HEK293T (cell line): ENCODE results near the gene CLEC3B.

Source experiments
- CTCF ChIA-PET: fragments of 350-600 bp; formaldehyde crosslinking; extraction: SDS; loops from one replicate; lab custom pipeline; 2021; ENCODE audit warnings: antibody characterized with exemption, inconsistent platforms; lab: Yijun Ruan, JAX
- POLR2A ChIA-PET: fragments of 350-600 bp; formaldehyde crosslinking; extraction: SDS; loops from one replicate; lab custom pipeline; 2020; ENCODE audit warnings: antibody characterized with exemption, inconsistent platforms; lab: Yijun Ruan, JAX
- DNase-seq: peaks from one replicate; pipeline ENCODE4 v3.0.0; 2012; ENCODE audit warnings: mixed read lengths; ENCODE audit errors: extremely low spot score
- ARNT ChIP-seq: fragments of 450-650 bp; IDR thresholded peaks from 2 replicates; pipeline ENCODE4 v1.6.1; 2017; ENCODE audit warnings: mild to moderate bottlenecking
- BHLHE40 ChIP-seq: fragments of 450-650 bp; IDR thresholded peaks from 2 replicates; pipeline ENCODE4 v1.6.1; 2016; ENCODE audit warnings: mild to moderate bottlenecking, moderate library complexity, borderline replicate concordance
- CTBP1 ChIP-seq: fragments of 450-650 bp; IDR thresholded peaks from 2 replicates; pipeline ENCODE4 v1.6.1; 2016; ENCODE audit warnings: borderline replicate concordance
- ELF4 ChIP-seq: fragments of 450-650 bp; IDR thresholded peaks from 2 replicates; pipeline ENCODE4 v1.6.1; 2017; ENCODE audit warnings: antibody characterized with exemption
- FOXA1 ChIP-seq: fragments of 450-650 bp; IDR thresholded peaks from 2 replicates; pipeline ENCODE4 v1.6.1; 2016; ENCODE audit warnings: mild to moderate bottlenecking
- FOXK2 ChIP-seq: fragments of 450-650 bp; IDR thresholded peaks from 2 replicates; pipeline ENCODE4 v1.6.1; 2016; ENCODE audit warnings: mild to moderate bottlenecking
- FOXM1 ChIP-seq: fragments of 450-650 bp; IDR thresholded peaks from 2 replicates; pipeline ENCODE4 v1.6.1; 2017; ENCODE audit warnings: mild to moderate bottlenecking, borderline replicate concordance
- HDGF ChIP-seq: fragments of 450-650 bp; IDR thresholded peaks from 2 replicates; pipeline ENCODE4 v1.6.1; 2017; ENCODE audit warnings: antibody characterized with exemption, borderline replicate concordance
- L3MBTL2 ChIP-seq: fragments of 450-650 bp; conservative IDR thresholded peaks from 2 replicates; pipeline ENCODE4 v1.6.1; 2016; ENCODE audit warnings: mild to moderate bottlenecking
- LEF1 ChIP-seq: fragments of 450-650 bp; IDR thresholded peaks from 2 replicates; pipeline ENCODE4 v1.6.1; 2017; ENCODE audit warnings: mild to moderate bottlenecking, borderline replicate concordance
- NFRKB ChIP-seq: fragments of 450-650 bp; IDR thresholded peaks from 2 replicates; pipeline ENCODE4 v1.6.1; 2016; ENCODE audit warnings: mild to moderate bottlenecking, moderate library complexity
- SP1 ChIP-seq: fragments of 450-650 bp; IDR thresholded peaks from 2 replicates; pipeline ENCODE4 v1.6.1; 2017
- SUZ12 ChIP-seq: fragments of 450-650 bp; IDR thresholded peaks from 2 replicates; pipeline ENCODE4 v1.6.1; 2016; ENCODE audit warnings: mild to moderate bottlenecking
- TARDBP ChIP-seq: fragments of 450-650 bp; IDR thresholded peaks from 2 replicates; pipeline ENCODE4 v1.6.1; 2016
- ZNF384 ChIP-seq: fragments of 450-650 bp; IDR thresholded peaks from 2 replicates; pipeline ENCODE4 v1.6.1; 2016
- TF ChIP-seq, protein P1 (sequence below): fragments of 450-650 bp; IDR thresholded peaks from 2 replicates; pipeline ENCODE4 v1.6.1; 2016

CLEC3B gene

GRCh38 chr3:44987332-44987731 is 38.8 kb upstream of the CLEC3B start:
- TF ChIP-seq ARNT (no peak), NFRKB (no peak)
- ChIA-PET POLR2A (interaction anchor here (1.6 kb wide), 1 partner anchor 10 kb away, joined by 4 read pairs; no protein-coding TSS in a partner anchor), CTCF (interaction anchor here (0.7 to 1.6 kb wide), 2 partner anchors 10 to 13 kb away, joined by 3 to 5 read pairs; no protein-coding TSS in a partner anchor)
- no peak for DNase-seq

GRCh38 chr3:44988073-44988472 is 38.0 kb upstream of the CLEC3B start:
- CTCF ChIA-PET, result interaction anchor here (1.6 kb wide), 1 partner anchor 11 kb away, joined by 5 read pairs; no protein-coding TSS in a partner anchor
- POLR2A ChIA-PET, result interaction anchor here (1.6 kb wide), 1 partner anchor 11 kb away, joined by 4 read pairs; no protein-coding TSS in a partner anchor
- TF ChIP-seq CTBP1 (no peak), FOXM1 (no peak), TARDBP (no peak), ZNF384 (no peak), NFRKB (no peak), L3MBTL2 (no peak), LEF1 (no peak), ELF4 (no peak), SUZ12 (no peak), ARNT (no peak), HDGF (no peak), FOXK2 (no peak), SP1 (no peak)
- TF ChIP-seq, protein P1, sequence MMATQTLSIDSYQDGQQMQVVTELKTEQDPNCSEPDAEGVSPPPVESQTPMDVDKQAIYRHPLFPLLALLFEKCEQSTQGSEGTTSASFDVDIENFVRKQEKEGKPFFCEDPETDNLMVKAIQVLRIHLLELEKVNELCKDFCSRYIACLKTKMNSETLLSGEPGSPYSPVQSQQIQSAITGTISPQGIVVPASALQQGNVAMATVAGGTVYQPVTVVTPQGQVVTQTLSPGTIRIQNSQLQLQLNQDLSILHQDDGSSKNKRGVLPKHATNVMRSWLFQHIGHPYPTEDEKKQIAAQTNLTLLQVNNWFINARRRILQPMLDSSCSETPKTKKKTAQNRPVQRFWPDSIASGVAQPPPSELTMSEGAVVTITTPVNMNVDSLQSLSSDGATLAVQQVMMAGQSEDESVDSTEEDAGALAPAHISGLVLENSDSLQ, result no peak
- DNase-seq, result peak; percentile 17

GRCh38 chr3:44989141-44989540 is 37.0 kb upstream of the CLEC3B start:
- TF ChIP-seq ZNF384 (no peak), FOXK2 (no peak), FOXA1 (no peak), FOXM1 (no peak), SP1 (no peak), L3MBTL2 (no peak), TARDBP (no peak), NFRKB (no peak), BHLHE40 (no peak), CTBP1 (no peak), ARNT (no peak), HDGF (no peak), SUZ12 (no peak), LEF1 (no peak), ELF4 (no peak)
- TF ChIP-seq, protein P1, result no peak
- no peak for DNase-seq
- ChIA-PET POLR2A (no interaction called here), CTCF (no interaction called here)

DNA sequence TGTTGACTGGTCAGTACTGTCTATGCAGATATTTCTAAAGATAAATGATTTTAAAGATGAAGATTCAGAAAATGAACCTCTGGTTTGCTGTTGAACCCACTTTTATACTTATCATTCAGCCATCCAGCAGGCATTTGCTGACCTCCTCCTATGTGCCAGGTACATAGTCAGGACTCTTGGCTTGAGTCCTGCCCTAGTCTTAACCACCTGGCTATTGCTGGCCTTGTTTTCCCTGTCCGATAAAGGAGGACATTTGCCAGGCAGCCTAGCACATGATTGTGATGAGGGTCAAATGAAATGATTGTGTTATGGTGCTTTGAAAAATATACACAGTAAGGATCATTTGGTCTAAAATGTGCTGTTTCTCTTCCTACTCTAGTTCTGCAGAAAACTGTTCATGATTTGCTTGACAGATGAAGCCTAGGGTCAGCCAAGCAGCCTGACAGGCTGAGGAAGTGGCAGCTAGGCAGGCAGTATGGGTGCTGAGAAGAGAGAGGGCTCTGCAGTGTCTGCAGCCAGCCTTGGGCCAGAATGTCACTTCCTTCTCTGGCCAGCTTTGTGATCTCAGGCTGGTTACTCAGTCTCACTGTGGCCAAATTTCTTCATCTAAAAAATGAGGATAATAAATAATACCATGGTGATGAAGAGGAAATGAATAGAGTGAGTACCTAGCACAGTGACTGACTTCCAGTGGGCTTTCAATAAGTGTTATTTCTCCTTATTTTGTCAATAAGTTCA is 36.3 kb upstream of the CLEC3B start:
- CTCF ChIA-PET, result no interaction called here
- no peak for TF ChIP-seq ARNT
- no peak for TF ChIP-seq FOXM1
- TF ChIP-seq, protein P1, result no peak
- no peak for TF ChIP-seq L3MBTL2
- TF ChIP-seq CTBP1, result no peak
- TF ChIP-seq FOXA1, result no peak
- no peak for TF ChIP-seq ELF4
- TF ChIP-seq TARDBP, result no peak
- TF ChIP-seq NFRKB, result no peak
- no peak for TF ChIP-seq SP1

DNA sequence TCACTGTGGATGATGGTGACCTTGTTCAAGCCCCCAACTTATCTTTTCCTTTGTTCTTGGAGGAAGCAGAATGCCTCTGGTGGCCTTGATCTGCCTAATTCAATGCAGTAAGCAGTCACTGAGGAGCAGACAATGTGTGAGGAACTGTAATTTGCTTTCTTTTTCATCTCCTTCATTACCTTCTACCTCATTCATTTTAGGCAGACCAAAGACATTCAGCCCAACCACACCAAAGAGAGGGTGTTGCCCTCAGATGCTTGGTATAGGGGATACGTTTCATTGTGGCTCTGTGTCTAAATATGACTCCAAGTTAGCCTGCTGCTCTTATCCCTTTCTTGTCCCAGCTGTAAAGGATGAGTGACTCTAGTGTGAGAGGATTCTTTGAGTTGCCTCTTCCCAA is 34.8 kb upstream of the CLEC3B start:
- TF ChIP-seq FOXA1 (no peak), HDGF (no peak), BHLHE40 (no peak), FOXK2 (no peak), SUZ12 (no peak), ZNF384 (no peak), NFRKB (no peak), TARDBP (no peak), SP1 (no peak), ARNT (no peak), L3MBTL2 (no peak), LEF1 (no peak), FOXM1 (no peak)
- ChIA-PET POLR2A (no interaction called here), CTCF (no interaction called here)
- no peak for DNase-seq

More for the DNA sequence above, 36.3 kb upstream of the CLEC3B start:
- POLR2A ChIA-PET, result no interaction called here
- no peak for DNase-seq
